Keratinocyte (primary cell): ENCODE data around the gene ANKRD30A.

Source experiments
- EZH2 ChIP-seq: IDR thresholded peaks from one replicate; pipeline ENCODE4 v1.6.1; 2012; ENCODE audit warnings: inconsistent platforms, mild to moderate bottlenecking, low read length, moderate library complexity
- TF ChIP-seq, protein P1 (sequence below), 3 experiments: IDR thresholded peaks in 1 of 3; conservative IDR thresholded peaks in 1 of 3; optimal IDR thresholded peaks in 1 of 3; 2 replicates in 2 of 3; 3 replicates in 1 of 3; pipeline versions ENCODE3 to v1.5.1; 2011; ENCODE audit warnings: low read length in 3 of 3, mild to moderate bottlenecking in 3 of 3, moderate library complexity in 2 of 3, control low read depth in 1 of 3, inconsistent platforms in 1 of 3; ENCODE audit not compliant: insufficient read depth in 2 of 3; ENCODE audit errors: extremely low read depth in 1 of 3

DNA sequence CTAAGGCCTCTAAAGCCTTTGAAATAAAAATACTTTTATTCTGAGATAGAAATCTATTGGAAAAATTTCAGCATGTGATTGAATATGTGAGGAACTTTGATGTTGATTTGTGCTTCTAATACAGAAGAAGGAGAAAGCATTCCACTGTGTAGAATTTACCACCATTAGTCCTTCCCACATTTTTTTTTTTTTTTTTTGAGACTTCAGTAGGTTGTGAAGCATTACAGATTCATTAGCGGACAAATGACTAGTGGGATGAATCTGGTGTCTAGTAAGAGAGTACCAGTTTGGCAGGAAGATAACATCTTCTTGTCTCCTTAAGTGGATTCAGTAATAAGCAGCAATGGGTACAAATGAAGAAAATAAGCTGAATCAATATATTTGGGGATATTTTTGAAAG lies 95.5 kb downstream of the ANKRD30A start:
- TF ChIP-seq, protein P1, sequence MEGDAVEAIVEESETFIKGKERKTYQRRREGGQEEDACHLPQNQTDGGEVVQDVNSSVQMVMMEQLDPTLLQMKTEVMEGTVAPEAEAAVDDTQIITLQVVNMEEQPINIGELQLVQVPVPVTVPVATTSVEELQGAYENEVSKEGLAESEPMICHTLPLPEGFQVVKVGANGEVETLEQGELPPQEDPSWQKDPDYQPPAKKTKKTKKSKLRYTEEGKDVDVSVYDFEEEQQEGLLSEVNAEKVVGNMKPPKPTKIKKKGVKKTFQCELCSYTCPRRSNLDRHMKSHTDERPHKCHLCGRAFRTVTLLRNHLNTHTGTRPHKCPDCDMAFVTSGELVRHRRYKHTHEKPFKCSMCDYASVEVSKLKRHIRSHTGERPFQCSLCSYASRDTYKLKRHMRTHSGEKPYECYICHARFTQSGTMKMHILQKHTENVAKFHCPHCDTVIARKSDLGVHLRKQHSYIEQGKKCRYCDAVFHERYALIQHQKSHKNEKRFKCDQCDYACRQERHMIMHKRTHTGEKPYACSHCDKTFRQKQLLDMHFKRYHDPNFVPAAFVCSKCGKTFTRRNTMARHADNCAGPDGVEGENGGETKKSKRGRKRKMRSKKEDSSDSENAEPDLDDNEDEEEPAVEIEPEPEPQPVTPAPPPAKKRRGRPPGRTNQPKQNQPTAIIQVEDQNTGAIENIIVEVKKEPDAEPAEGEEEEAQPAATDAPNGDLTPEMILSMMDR (optimal IDR thresholded peaks at IDR 0.05 in 1 of 3, IDR thresholded peaks at IDR 0.05 in 1 of 3, conservative IDR thresholded peaks at IDR 0.05 in 1 of 3; ENCODE audit: extremely low read depth in 1 of 3, insufficient read depth in 2 of 3, low read length in 3 of 3): no peak
- TF ChIP-seq EZH2: no peak
